Measurements from ENCODE around the gene NUDT16. TPM values are rescaled to one million over a fixed set of nuclear protein-coding genes. Genes with fewer than 3 reads are reported as not detected.

NUDT16 gene
- total and polyA plus RNA-seq, 2 experiments from 2014 or later, result 11.7 to 14.4 TPM

- H3F3A ChIP-seq (ENCODE audit: insufficient read depth), result 0 out of 2 replicates have a peak, but pooled peaks cover 11% of the 10 kb centered on the region
- in situ Hi-C loops (cut with MboI), result no loop called here
- no peaks in the 10 kb centered on the region for H3K79me2 ChIP-seq (ENCODE audit: insufficient read depth)
- no peak overlapping the region for H3K4me3 ChIP-seq
- peaks cover 16% of the 10 kb centered on the region; the same call in 1 of the 2 replicates for H3K4me1 ChIP-seq (ENCODE audit: insufficient read depth)
- no peak overlapping the region for H3K9ac ChIP-seq
- H3K4me2 ChIP-seq (ENCODE audit: unreplicated experiment), result no peak overlapping the region
- H3K27ac ChIP-seq, result no peak overlapping the region
- TF ChIP-seq EZH2phosphoT487 (IDR thresholded peaks at IDR 0.05; ENCODE audit: insufficient read depth, low read depth) (no peak), EZH2 (IDR thresholded peaks at IDR 0.05; ENCODE audit: insufficient read depth, poor library complexity, severe bottlenecking) (no peak)
- no peaks in the 10 kb centered on the region for H3K27me3 ChIP-seq (replicated peaks; ENCODE audit: insufficient read depth)
- H4K20me1 ChIP-seq (ENCODE audit: insufficient read depth), result no peaks in the 10 kb centered on the region
- 0 out of 2 replicates have a peak overlapping the region, but pooled peaks have one; percentile 1 for H2AFZ ChIP-seq
- WGBS, 2 experiments (ENCODE audit: low coverage in 1 of 2, low lambda C conversion rate in 2 of 2, missing lambda C conversion rate in 2 of 2), result 0 to 2% methylated on average over 2 of the region's 2 CpGs
- no peaks in the 10 kb centered on the region for H3K9me2 ChIP-seq (ENCODE audit: insufficient read depth)
- H3K9me3 ChIP-seq (ENCODE audit: low read depth), result no peaks in the 10 kb centered on the region
- H3K36me3 ChIP-seq (ENCODE audit: low read depth), result no peaks in the 10 kb centered on the region
- DNase-seq, result peak; percentile 48
Observed at GRCh38 chr3:131388490-131388799, 6.9 kb downstream of the NUDT16 start.

GRCh38 chr3:131390331-131390730, 8.8 kb downstream of the NUDT16 start:
- Histone ChIP-seq H2AFZ (no peak overlapping the region), H3K36me3 (ENCODE audit: low read depth) (no peaks in the 10 kb centered on the region), H3K4me2 (ENCODE audit: unreplicated experiment) (no peak overlapping the region), H3K27ac (no peak overlapping the region), H3K4me3 (no peak overlapping the region), H3K27me3 (replicated peaks; ENCODE audit: insufficient read depth) (no peaks in the 10 kb centered on the region), H3K9me2 (ENCODE audit: insufficient read depth) (no peaks in the 10 kb centered on the region), H3F3A (ENCODE audit: insufficient read depth) (0 out of 2 replicates have a peak, but pooled peaks cover 11% of the 10 kb centered on the region), H3K79me2 (ENCODE audit: insufficient read depth) (no peaks in the 10 kb centered on the region), H4K20me1 (ENCODE audit: insufficient read depth) (no peaks in the 10 kb centered on the region), H3K4me1 (ENCODE audit: insufficient read depth) (peaks cover 16% of the 10 kb centered on the region; the same call in 1 of the 2 replicates), H3K9me3 (ENCODE audit: low read depth) (no peaks in the 10 kb centered on the region), H3K9ac (no peak overlapping the region)
- in situ Hi-C loops (cut with MboI), result no loop called here
- TF ChIP-seq EZH2phosphoT487 (IDR thresholded peaks at IDR 0.05; ENCODE audit: insufficient read depth, low read depth) (no peak), EZH2 (IDR thresholded peaks at IDR 0.05; ENCODE audit: insufficient read depth, poor library complexity, severe bottlenecking) (no peak)
- 94 to 100% methylated on average over 2 of the region's 2 CpGs for WGBS, 2 experiments (ENCODE audit: low coverage in 1 of 2, low lambda C conversion rate in 2 of 2, missing lambda C conversion rate in 2 of 2)
- DNase-seq, result no peak

GRCh38 chr3:131393051-131393450, 11.5 kb downstream of the NUDT16 start:
- 0 out of 2 replicates have a peak, but pooled peaks cover 4% of the 10 kb centered on the region for H3F3A ChIP-seq (ENCODE audit: insufficient read depth)
- no peaks in the 10 kb centered on the region for H3K79me2 ChIP-seq (ENCODE audit: insufficient read depth)
- H4K20me1 ChIP-seq (ENCODE audit: insufficient read depth), result no peaks in the 10 kb centered on the region
- H3K4me1 ChIP-seq (ENCODE audit: insufficient read depth), result peaks cover 11% of the 10 kb centered on the region; the same call in 1 of the 2 replicates
- no peak overlapping the region for H3K4me2 ChIP-seq (ENCODE audit: unreplicated experiment)
- H3K9me2 ChIP-seq (ENCODE audit: insufficient read depth), result no peaks in the 10 kb centered on the region
- no peak overlapping the region for H2AFZ ChIP-seq
- no peak overlapping the region for H3K9ac ChIP-seq
- no peaks in the 10 kb centered on the region for H3K27me3 ChIP-seq (replicated peaks; ENCODE audit: insufficient read depth)
- in situ Hi-C loops (cut with MboI), result no loop called here
- H3K4me3 ChIP-seq, result no peak overlapping the region
- peak; percentile 37 for DNase-seq
- H3K9me3 ChIP-seq (ENCODE audit: low read depth), result no peaks in the 10 kb centered on the region
- no peak overlapping the region for H3K27ac ChIP-seq
- WGBS, 2 experiments (ENCODE audit: low coverage in 1 of 2, low lambda C conversion rate in 2 of 2, missing lambda C conversion rate in 2 of 2), result 40 to 42% methylated on average over 6 of the region's 6 CpGs
- H3K36me3 ChIP-seq (ENCODE audit: low read depth), result no peaks in the 10 kb centered on the region
- TF ChIP-seq EZH2phosphoT487 (IDR thresholded peaks at IDR 0.05; ENCODE audit: insufficient read depth, low read depth), result no peak

GRCh38 chr3:131393868-131394267, 12.3 kb downstream of the NUDT16 start:
- Histone ChIP-seq H3K9me3 (ENCODE audit: low read depth) (no peaks in the 10 kb centered on the region), H3K9ac (no peak overlapping the region), H2AFZ (no peak overlapping the region), H3K9me2 (ENCODE audit: insufficient read depth) (no peaks in the 10 kb centered on the region), H4K20me1 (ENCODE audit: insufficient read depth) (no peaks in the 10 kb centered on the region), H3F3A (ENCODE audit: insufficient read depth) (no peaks in the 10 kb centered on the region), H3K4me1 (ENCODE audit: insufficient read depth) (peaks cover 3% of the 10 kb centered on the region; the same call in 1 of the 2 replicates), H3K27me3 (replicated peaks; ENCODE audit: insufficient read depth) (no peaks in the 10 kb centered on the region), H3K4me2 (ENCODE audit: unreplicated experiment) (no peak overlapping the region), H3K4me3 (no peak overlapping the region), H3K79me2 (ENCODE audit: insufficient read depth) (no peaks in the 10 kb centered on the region), H3K27ac (no peak overlapping the region), H3K36me3 (ENCODE audit: low read depth) (no peaks in the 10 kb centered on the region)
- whole genome bisulfite sequencing, 2 experiments (ENCODE audit: low coverage in 1 of 2, low lambda C conversion rate in 2 of 2, missing lambda C conversion rate in 2 of 2), result 54% methylated on average over 4 of the region's 4 CpGs
- in situ Hi-C loops (cut with MboI), result no loop called here
- no peak for TF ChIP-seq EZH2phosphoT487 (IDR thresholded peaks at IDR 0.05; ENCODE audit: insufficient read depth, low read depth)
- no peak for TF ChIP-seq EZH2 (IDR thresholded peaks at IDR 0.05; ENCODE audit: insufficient read depth, poor library complexity, severe bottlenecking)
- DNase-seq, result peak; percentile 35

- H3K79me2 ChIP-seq (ENCODE audit: insufficient read depth), result no peaks in the 10 kb centered on the region
- no peak for DNase-seq
- in situ Hi-C loops (cut with MboI), result no loop called here
- no peak overlapping the region for H3K27ac ChIP-seq
- H3K4me2 ChIP-seq (ENCODE audit: unreplicated experiment), result no peak overlapping the region
- H2AFZ ChIP-seq, result no peak overlapping the region
- no peaks in the 10 kb centered on the region for H3K9me2 ChIP-seq (ENCODE audit: insufficient read depth)
- H3F3A ChIP-seq (ENCODE audit: insufficient read depth), result no peaks in the 10 kb centered on the region
- TF ChIP-seq EZH2phosphoT487 (IDR thresholded peaks at IDR 0.05; ENCODE audit: insufficient read depth, low read depth) (no peak), EZH2 (IDR thresholded peaks at IDR 0.05; ENCODE audit: insufficient read depth, poor library complexity, severe bottlenecking) (no peak)
- H3K27me3 ChIP-seq (replicated peaks; ENCODE audit: insufficient read depth), result no peaks in the 10 kb centered on the region
- H4K20me1 ChIP-seq (ENCODE audit: insufficient read depth), result no peaks in the 10 kb centered on the region
- no peaks in the 10 kb centered on the region for H3K4me1 ChIP-seq (ENCODE audit: insufficient read depth)
- H3K9ac ChIP-seq, result no peak overlapping the region
- no peaks in the 10 kb centered on the region for H3K36me3 ChIP-seq (ENCODE audit: low read depth)
- H3K9me3 ChIP-seq (ENCODE audit: low read depth), result no peaks in the 10 kb centered on the region
- H3K4me3 ChIP-seq, result no peak overlapping the region
Observed at GRCh38 chr3:131394400-131394799, 12.8 kb downstream of the NUDT16 start.
